Airway epithelial cell (primary cell): ENCODE results near the gene ZC3H4. TPM values are rescaled to one million over a fixed set of nuclear protein-coding genes. Genes with fewer than 3 reads are reported as not detected.

Experiments used
- total RNA-seq: library from RNA; depleted of rRNA; stranded (reverse); fragments of >200 nt; gene quantifications from 2 replicates; pipeline ENCODE4 v1.2.3, GENCODE V29; 2015

Gene ZC3H4
- 20.0 and 24.6 TPM in 2 replicates for total RNA-seq

DNA sequence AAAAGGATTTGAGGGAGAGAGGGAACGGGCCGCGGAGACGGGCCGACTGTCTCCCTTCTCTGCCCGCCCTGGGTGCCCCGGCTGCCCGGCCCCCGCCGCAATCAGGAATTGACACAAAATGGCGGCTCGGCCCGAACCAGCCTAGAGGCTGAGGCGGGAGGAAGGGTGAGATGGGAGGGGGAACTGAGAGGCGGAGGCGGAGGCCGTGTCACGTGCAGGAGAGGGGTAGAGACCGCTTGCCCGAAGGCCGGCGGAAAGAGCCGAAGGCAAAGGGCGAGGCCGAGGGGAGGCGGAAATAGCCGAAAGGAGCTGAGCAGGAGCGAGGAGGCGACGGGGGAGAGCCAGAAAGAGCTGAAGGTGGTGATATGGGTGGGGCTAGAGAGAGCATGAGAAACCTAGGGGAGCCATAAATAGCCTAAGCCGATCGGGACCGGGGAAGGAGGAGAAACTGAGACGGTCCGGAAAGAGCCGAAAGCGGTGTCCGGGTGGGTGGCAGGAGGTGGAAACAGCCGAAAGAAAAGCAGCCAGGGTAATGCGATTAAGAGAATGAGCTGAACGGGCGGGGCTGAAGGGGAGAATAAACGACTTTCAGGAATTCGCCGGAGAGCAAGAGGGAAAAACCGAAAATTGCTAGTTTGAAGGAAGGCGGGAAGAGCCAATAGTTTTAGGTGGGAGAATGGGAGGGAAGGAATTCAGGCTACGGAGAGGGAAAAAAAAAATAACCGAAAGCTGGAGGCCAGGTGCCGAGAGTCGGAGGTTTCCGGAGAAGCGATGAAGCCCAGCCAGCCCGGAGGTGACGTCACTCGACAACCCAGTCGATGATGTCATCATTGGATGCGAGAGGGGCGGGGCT lies at the start of gene ZC3H4:
Gene ZC3H4 (minus strand): TSS at position 780 of the 853 bp plus-strand sequence. CDS start 1,192 bp downstream, outside the sequence.

DNA sequence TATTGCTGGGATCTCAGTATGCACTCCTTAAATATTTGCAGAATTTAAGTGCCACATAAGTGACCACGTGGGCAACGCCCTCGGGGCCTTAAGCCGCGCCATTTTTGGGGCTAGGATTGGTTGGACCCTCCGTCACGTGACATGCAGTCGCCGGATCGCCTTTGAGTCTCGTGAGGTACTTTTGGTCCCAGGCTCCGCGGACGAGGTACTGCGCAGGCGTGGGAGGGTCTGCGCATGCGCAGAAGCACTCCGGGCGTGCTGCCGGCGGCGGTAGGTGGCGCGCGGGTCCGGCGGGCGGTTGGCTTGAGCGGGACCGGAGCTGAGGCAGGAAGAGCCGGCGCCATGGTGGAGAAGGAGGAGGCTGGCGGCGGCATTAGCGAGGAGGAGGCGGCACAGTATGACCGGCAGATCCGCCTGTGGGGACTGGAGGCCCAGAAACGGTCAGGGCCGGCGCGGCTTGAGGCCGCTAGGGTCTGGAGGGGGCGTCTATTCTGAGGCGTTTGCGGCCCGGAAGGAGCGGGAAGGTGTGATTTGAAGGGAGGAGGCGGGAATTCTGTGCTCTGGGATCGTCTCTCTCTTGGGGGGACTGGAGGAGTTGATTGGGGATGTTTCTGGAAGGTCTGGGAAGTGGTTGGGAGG lies 17.1 kb upstream of the ZC3H4 start, which contains the start of gene SAE1:
Gene SAE1 (plus strand): TSS at position 247 of the 639 bp plus-strand sequence. CDS start 96 bp downstream, at position 343.

DNA sequence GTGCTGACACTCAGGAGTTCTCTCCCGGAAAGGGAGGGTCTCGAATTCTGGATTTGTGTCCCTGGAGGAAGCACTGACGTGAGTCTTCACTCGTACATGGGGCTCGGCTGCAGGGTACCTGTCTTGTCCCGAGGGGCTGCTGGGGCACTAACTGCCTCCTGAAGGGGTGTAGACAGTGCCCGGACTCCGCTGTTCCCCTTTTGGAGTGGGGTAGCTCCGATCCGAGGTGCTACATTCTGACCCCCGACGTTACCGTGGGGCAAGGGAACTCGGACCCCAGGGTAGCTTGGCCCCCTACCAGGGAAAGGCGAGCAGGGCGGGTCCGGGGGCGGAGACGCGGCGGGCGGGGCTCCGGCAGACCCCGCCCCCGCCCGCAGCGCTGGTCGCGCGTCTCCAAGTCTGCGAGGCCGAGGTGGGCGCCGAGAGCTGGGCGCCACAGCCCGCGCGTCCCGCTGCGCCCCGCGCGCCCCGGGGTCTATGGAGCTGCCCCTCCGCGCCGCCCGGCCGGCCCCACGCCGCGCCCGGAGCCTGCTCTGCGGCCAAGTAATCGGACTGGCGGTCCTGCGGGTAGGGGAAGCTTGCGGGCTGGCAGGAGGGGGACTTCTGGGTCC lies 94.0 kb downstream of the ZC3H4 start, which contains the start of gene NPAS1:
Gene NPAS1 (plus strand): TSS at position 407 of the 611 bp plus-strand sequence. CDS start 1,211 bp downstream, outside the sequence.

Other genes starting within 250 kb of the ZC3H4 start
- 0.51 and 1.7 TPM in 2 replicates for gene NPAS1, start 93.9 kb downstream of the ZC3H4 start, total RNA-seq
- 72.8 and 136 TPM in 2 replicates for gene TMEM160, start 65.2 kb downstream of the ZC3H4 start, total RNA-seq
- gene SAE1, start 17.1 kb upstream of the ZC3H4 start, total RNA-seq: 111 and 123 TPM in 2 replicates
- gene BBC3, start 117.4 kb upstream of the ZC3H4 start, total RNA-seq: 3.5 and 5.9 TPM in 2 replicates
- gene CCDC9, start 142.7 kb upstream of the ZC3H4 start, total RNA-seq: 12.9 and 13.5 TPM in 2 replicates
- gene INAFM1, start 161.1 kb upstream of the ZC3H4 start, total RNA-seq: 2.0 and 4.9 TPM in 2 replicates
- 0.35 and 0.65 TPM in 2 replicates for gene C5AR1, start 196.1 kb upstream of the ZC3H4 start, total RNA-seq
- gene C5AR2, start 218.4 kb upstream of the ZC3H4 start, total RNA-seq: not detected in 2 replicates
- 12.2 and 19.5 TPM in 2 replicates for gene DHX34, start 235.5 kb upstream of the ZC3H4 start, total RNA-seq